HepG2 (cell line): Measurements from ENCODE around the gene SLC7A10. TPM values are rescaled to one million over a fixed set of nuclear protein-coding genes. Genes with fewer than 3 reads are reported as not detected.

Source experiments
- ATAC-seq: fragments of 200-7000 bp; cut with Tn5 transposase; 3 replicates; pipeline ENCODE4 v1.9.1; 2020; ENCODE audit warnings: mild to moderate bottlenecking, moderate library complexity
- BruUV-seq: library from RNA; stranded (reverse); fragments of 400-500 nt; replicated peaks from 2 replicates; lab custom pipeline; 2021; lab: Mats Ljungman, UMichigan
- CTCF ChIA-PET: fragments of 300-600 bp; formaldehyde crosslinking; extraction: SDS; loops from one replicate; lab custom pipeline; 2021; ENCODE audit warnings: low total read pairs, inconsistent platforms, low intra/inter-chr PET ratio; lab: Yijun Ruan, JAX
- POLR2A ChIA-PET: fragments of 350-600 bp; sonication (Branson Sonifier 250); formaldehyde crosslinking; loops from one replicate; lab custom pipeline; 2020; ENCODE audit warnings: antibody characterized with exemption, inconsistent platforms; lab: Yijun Ruan, JAX
- DNase-seq: peaks from one replicate; pipeline ENCODE4 v3.0.0-alpha.2; 2015; ENCODE audit warnings: low spot score
- FAIRE-seq: peaks from 3 replicates; lab custom pipeline; 2011; peaks lifted over from hg19 to GRCh38; lab: Jason Lieb, UNC
- H2AFZ ChIP-seq: one replicate; pipeline ENCODE4 v1.6.1; 2011; ENCODE audit warnings: low read length, inconsistent platforms
- H3K27ac ChIP-seq: fragments of 300-600 bp; 3 replicates; pipeline ENCODE4 v1.8.0; 2011; ENCODE audit warnings: mixed run types, mild to moderate bottlenecking, mixed read lengths, low read length, inconsistent platforms; ENCODE audit not compliant: insufficient read depth; ENCODE audit errors: extremely low read length
- H3K27me3 ChIP-seq, 2 experiments: fragments of 200-600 bp in 1 of 2; 2 replicates in 1 of 2; 3 replicates in 1 of 2; pipeline versions ENCODE4 v1.6.0 to v1.8.0; 2011; ENCODE audit warnings: low read length in 2 of 2, mild to moderate bottlenecking in 2 of 2, moderate library complexity in 2 of 2, inconsistent platforms in 1 of 2; ENCODE audit not compliant: insufficient read depth in 2 of 2, control insufficient read depth in 1 of 2
- H3K36me3 ChIP-seq, 2 experiments: fragments of 200-600 bp in 1 of 2; replicated peaks in 1 of 2; 2 replicates in 1 of 2; 3 replicates in 1 of 2; pipeline versions ENCODE4 v1.5.1 to v1.8.0; 2011; ENCODE audit warnings: low read length in 2 of 2, inconsistent platforms in 1 of 2; ENCODE audit not compliant: insufficient read depth in 2 of 2, control insufficient read depth in 1 of 2
- H3K4me1 ChIP-seq: 2 replicates; pipeline ENCODE4 v1.5.1; 2012; ENCODE audit warnings: low read length, inconsistent platforms; ENCODE audit not compliant: insufficient read depth
- H3K4me2 ChIP-seq: 2 replicates; pipeline ENCODE4 v1.6.0; 2011; ENCODE audit warnings: low read depth, low read length, inconsistent platforms
- H3K4me3 ChIP-seq, 3 experiments: fragments of 200-600 bp in 1 of 3; sonication (generic), shearing (Covaris generic) in 1 of 3; replicated peaks in 1 of 3; 2 replicates each; pipeline ENCODE4 v1.5.1; 2011 to 2016; ENCODE audit warnings: low read length in 3 of 3, inconsistent platforms in 2 of 3, low read depth in 2 of 3, mild to moderate bottlenecking in 2 of 3, control low read depth in 1 of 3, mixed read lengths in 1 of 3; ENCODE audit not compliant: insufficient read depth in 1 of 3
- H3K79me2 ChIP-seq: one replicate; pipeline ENCODE4 v1.6.1; 2011; ENCODE audit warnings: low read length, inconsistent platforms; ENCODE audit not compliant: insufficient read depth
- H3K9ac ChIP-seq: 2 replicates; pipeline ENCODE4 v1.6.0; 2011; ENCODE audit warnings: mild to moderate bottlenecking, low read depth, low read length, inconsistent platforms; ENCODE audit not compliant: insufficient read depth
- H3K9me3 ChIP-seq: 2 replicates; pipeline ENCODE4 v1.5.1; 2012; ENCODE audit warnings: mild to moderate bottlenecking, low read length
- H4K20me1 ChIP-seq: 2 replicates; pipeline ENCODE4 v1.6.0; 2011; ENCODE audit warnings: inconsistent platforms, mild to moderate bottlenecking, low read length, moderate library complexity; ENCODE audit not compliant: insufficient read depth
- IRF2 ChIP-seq: IDR thresholded peaks from 2 replicates; pipeline ENCODE4 v1.6.1; 2018; ENCODE audit warnings: missing genetic modification reagents, missing compliant biosample characterization
- RAD21 ChIP-seq: fragments of 450-650 bp; formaldehyde crosslinking; IDR thresholded peaks from 2 replicates; pipeline ENCODE4 v1.5.0; 2020; ENCODE audit warnings: mild to moderate bottlenecking
- SAP130 ChIP-seq: IDR thresholded peaks from 2 replicates; pipeline ENCODE4 v1.6.1; 2016; ENCODE audit warnings: low read depth
- SMC3 ChIP-seq: IDR thresholded peaks from 2 replicates; pipeline ENCODE4 v1.6.1; 2011; ENCODE audit warnings: low read length, improper control_type of control experiment
- SP1 ChIP-seq, 2 experiments: fragments of 450-650 bp in 1 of 2; sonication (generic) in 1 of 2; formaldehyde crosslinking in 1 of 2; IDR thresholded peaks; 2 replicates each; pipeline versions ENCODE4 v1.4.0 to v1.6.1; 2016 to 2020; ENCODE audit warnings: missing genetic modification reagents in 1 of 2
- ZBTB7B ChIP-seq: sonication (generic); formaldehyde crosslinking; IDR thresholded peaks from 2 replicates; pipeline ENCODE4 v1.4.0; 2020; ENCODE audit warnings: missing genetic modification reagents
- ZMYM3 ChIP-seq: sonication (generic); formaldehyde crosslinking; IDR thresholded peaks from 2 replicates; pipeline ENCODE4 v1.5.1; 2020; ENCODE audit warnings: mild to moderate bottlenecking, missing genetic modification reagents
- ZNF484 ChIP-seq: sonication (generic); formaldehyde crosslinking; IDR thresholded peaks from 2 replicates; pipeline ENCODE4 v1.5.1; 2020; ENCODE audit warnings: mild to moderate bottlenecking, low read depth, missing genetic modification reagents, borderline replicate concordance
- ZNF563 ChIP-seq: sonication (generic); formaldehyde crosslinking; IDR thresholded peaks from 2 replicates; pipeline ENCODE4 v1.8.0; 2022; ENCODE audit warnings: mild to moderate bottlenecking, moderate library complexity, missing genetic modification reagents
- ZNF788 ChIP-seq: sonication (generic); formaldehyde crosslinking; IDR thresholded peaks from 2 replicates; pipeline ENCODE4 v1.5.0; 2020; ENCODE audit warnings: mild to moderate bottlenecking, missing genetic modification reagents, borderline replicate concordance
- ZSCAN12 ChIP-seq: sonication (generic); formaldehyde crosslinking; IDR thresholded peaks from 2 replicates; pipeline ENCODE4 v1.9.0; 2021; ENCODE audit warnings: mild to moderate bottlenecking, missing genetic modification reagents
- ZSCAN25 ChIP-seq: sonication (generic); formaldehyde crosslinking; IDR thresholded peaks from 2 replicates; pipeline ENCODE4 v1.8.0; 2022; ENCODE audit warnings: mild to moderate bottlenecking, missing genetic modification reagents
- WGBS: methylation state at CpG from one replicate; pipeline ENCODE4 v1.1.6; 2017; ENCODE audit warnings: low lambda C conversion rate; 5-methylcytosine and 5-hydroxymethylcytosine counted together
- in situ Hi-C: cut with HindIII; loops from 2 replicates; pipeline ENCODE4 v1.10.0; 2017; ENCODE audit warnings: low pct_unique_long_range_greater_than_20kb; ENCODE audit not compliant: extremely low pct_ligation_motif_present
- intact Hi-C: fragments of 100-400 bp; cut with micrococcal nuclease; formaldehyde crosslinking; loops from one replicate; pipeline ENCODE4 v1.10.0; 2022; ENCODE audit not compliant: unreplicated experiment
- polyA plus RNA-seq, 8 experiments: library from polyadenylated mRNA; depleted of rRNA in 3 of 8; stranded (reverse) in 7 of 8; unstranded in 1 of 8; fragments of >200 nt; fragmentation: Illumina TruSeq in 4 of 8; extraction: Trizol in 4 of 8; gene quantifications; 2 replicates each; pipeline versions ENCODE4 v1.2.1 to v1.2.3, GENCODE V29; 2011 to 2016; ENCODE audit warnings: low read depth in 4 of 8, missing spikeins in 1 of 8, mixed read lengths in 1 of 8; ENCODE audit not compliant: insufficient read depth in 1 of 8
- total RNA-seq, 5 experiments: library from RNA; depleted of rRNA; stranded (reverse); fragments of >200 nt; fragmentation: Illumina TruSeq; extraction: Trizol; gene quantifications; 2 replicates each; pipeline ENCODE4 v1.2.3, GENCODE V29; 2016; ENCODE audit warnings: low read depth in 1 of 5
- TF ChIP-seq, protein P1 (sequence below): sonication (generic); formaldehyde crosslinking; IDR thresholded peaks from 2 replicates; pipeline ENCODE4 v1.5.1; 2020; ENCODE audit warnings: missing genetic modification reagents, mild to moderate bottlenecking, borderline replicate concordance

SLC7A10 gene
- total and polyA plus RNA-seq, 2 of the 13 experiments (the other 11 are each of a cell fraction or from before 2014, with no cell fraction given): 1.1 to 2.2 TPM

DNA sequence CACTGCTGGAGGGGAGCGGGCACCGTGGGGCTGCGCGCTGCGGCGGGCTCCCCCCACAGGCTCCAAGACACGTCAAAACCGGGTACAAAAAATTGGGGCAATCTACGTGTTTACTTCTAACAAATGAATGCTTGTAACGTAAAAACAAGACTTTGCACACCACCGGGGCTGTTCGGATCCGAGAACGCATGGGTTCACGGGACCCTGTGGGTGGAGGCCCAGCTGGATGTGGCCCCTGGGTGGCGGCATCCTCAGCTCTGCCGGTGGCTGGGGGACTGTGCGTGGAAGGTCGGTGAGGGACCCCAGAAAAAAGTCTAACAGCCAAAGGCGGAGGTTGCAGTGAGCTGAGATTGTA, 10.3 kb upstream of the SLC7A10 start:
- Histone ChIP-seq H3K9ac (no peak overlapping the region), H3K79me2 (no peaks in the 10 kb centered on the region), H3K4me3 (peak overlapping the region in 1 of 3 experiments; percentile 53; a peak in 1 of 6 replicates), H3K4me2 (no peak overlapping the region), H3K9me3 (no peaks in the 10 kb centered on the region), H4K20me1 (no peaks in the 10 kb centered on the region), H3K4me1 (peaks cover 50% of the 10 kb centered on the region), H3K36me3 (no peaks in the 10 kb centered on the region), H2AFZ (no peak overlapping the region), H3K27ac (no peak overlapping the region), H3K27me3 (peaks cover 0 to 6% of the 10 kb centered on the region in 2 experiments; a peak in 1 of 5 replicates)
- FAIRE-seq (no peak), ATAC-seq (no peak), DNase-seq (no peak)
- ChIA-PET CTCF (interaction anchor here (0.9 to 2.8 kb wide), 6 partner anchors 75 to 180 kb away, joined by 3 to 20 read pairs (median 7); no protein-coding TSS in a partner anchor), POLR2A (interaction anchor here (1.3 kb wide), 2 partner anchors 13 to 67 kb away, joined by 4 to 6 read pairs; partner anchors contain the start of gene CEBPA)
- 91% methylated on average over 20 of the region's 20 CpGs for WGBS
- BruUV-seq: no TSS peak
- intact Hi-C loops (loop anchor here (1.0 kb wide), 1 partner anchor 167 kb away; no protein-coding TSS in a partner anchor), in situ Hi-C loops (loop anchor here (5.0 kb wide), 3 partner anchors 66 to 536 kb away; partner anchors contain the start of gene CEBPA)
- 0 out of 2 replicates have a peak, but pooled peaks have one; percentile 2 for TF ChIP-seq ZNF563 (CRISPR knock-in tag)
- TF ChIP-seq, protein P1, sequence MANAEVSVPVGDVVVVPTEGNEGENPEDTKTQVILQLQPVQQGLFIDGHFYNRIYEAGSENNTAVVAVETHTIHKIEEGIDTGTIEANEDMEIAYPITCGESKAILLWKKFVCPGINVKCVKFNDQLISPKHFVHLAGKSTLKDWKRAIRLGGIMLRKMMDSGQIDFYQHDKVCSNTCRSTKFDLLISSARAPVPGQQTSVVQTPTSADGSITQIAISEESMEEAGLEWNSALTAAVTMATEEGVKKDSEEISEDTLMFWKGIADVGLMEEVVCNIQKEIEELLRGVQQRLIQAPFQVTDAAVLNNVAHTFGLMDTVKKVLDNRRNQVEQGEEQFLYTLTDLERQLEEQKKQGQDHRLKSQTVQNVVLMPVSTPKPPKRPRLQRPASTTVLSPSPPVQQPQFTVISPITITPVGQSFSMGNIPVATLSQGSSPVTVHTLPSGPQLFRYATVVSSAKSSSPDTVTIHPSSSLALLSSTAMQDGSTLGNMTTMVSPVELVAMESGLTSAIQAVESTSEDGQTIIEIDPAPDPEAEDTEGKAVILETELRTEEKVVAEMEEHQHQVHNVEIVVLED (CRISPR knock-in tag): no peak

DNA sequence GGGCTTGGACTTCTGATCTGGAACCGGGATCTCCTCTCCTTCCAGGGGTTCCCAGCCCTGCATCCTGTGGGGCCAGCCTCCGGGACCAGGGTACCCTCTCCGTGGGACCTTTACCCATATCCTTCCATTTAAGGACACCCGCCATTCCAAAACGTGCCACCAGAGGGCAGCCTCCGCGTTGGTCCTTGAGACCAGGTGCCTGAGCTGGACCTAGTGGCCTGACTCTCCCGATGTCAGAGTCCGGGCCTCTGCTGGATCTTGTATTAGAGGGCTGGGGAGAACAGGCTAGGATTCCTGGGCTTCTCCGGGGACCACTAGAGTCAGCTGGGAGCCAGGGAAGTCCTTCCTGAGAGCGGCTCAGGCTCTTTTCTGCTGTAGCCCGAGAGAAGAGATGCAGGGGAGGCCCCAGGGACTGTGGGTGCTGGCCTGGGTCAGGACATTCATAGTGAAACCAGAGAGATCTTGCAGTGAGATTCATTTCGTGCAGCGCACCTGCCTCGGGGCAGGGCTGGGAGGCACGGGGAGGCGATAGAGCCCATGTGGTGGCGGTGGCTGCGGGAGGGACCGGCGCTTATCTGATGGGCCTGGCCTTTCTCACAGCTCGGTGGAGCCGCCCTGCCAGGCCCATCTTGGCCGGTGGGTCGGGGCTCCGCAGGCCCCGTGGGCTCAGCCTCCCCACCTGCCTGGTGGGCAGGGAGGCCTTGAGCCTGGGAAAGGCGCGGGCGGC, 9.8 kb upstream of the SLC7A10 start:
- Histone ChIP-seq H3K9ac (no peak overlapping the region), H3K79me2 (no peaks in the 10 kb centered on the region), H3K9me3 (no peaks in the 10 kb centered on the region), H4K20me1 (no peaks in the 10 kb centered on the region), H3K36me3 (no peaks in the 10 kb centered on the region), H3K4me2 (peak overlapping the region; percentile 77), H3K27ac (no peak overlapping the region), H3K4me3 (peak overlapping the region in 2 of 3 experiments; percentile 37 to 53; a peak in 3 of 6 replicates), H2AFZ (no peak overlapping the region), H3K27me3 (peaks cover 0 to 6% of the 10 kb centered on the region in 2 experiments; a peak in 1 of 5 replicates), H3K4me1 (peaks cover 44% of the 10 kb centered on the region)
- ChIA-PET POLR2A (interaction anchor here (0.9 to 1.3 kb wide), 5 partner anchors 14 to 171 kb away, joined by 4 to 6 read pairs (median 5); partner anchors contain the start of gene CEBPA), CTCF (interaction anchor here (0.8 to 2.8 kb wide), 8 partner anchors 76 to 536 kb away, joined by 3 to 20 read pairs (median 4); no protein-coding TSS in a partner anchor)
- in situ Hi-C loops (loop anchor here (5.0 kb wide), 3 partner anchors 67 to 537 kb away; partner anchors contain the start of gene CEBPA), intact Hi-C loops (loop anchor here (1.0 kb wide), 1 partner anchor 168 kb away; no protein-coding TSS in a partner anchor)
- ATAC-seq: peak; percentile 86
- 25% methylated on average over 18 of the region's 30 CpGs for WGBS
- DNase-seq: peak; percentile 78
- FAIRE-seq: peak; percentile 93
- no TSS peak for BruUV-seq
- TF ChIP-seq ZNF788: peak; percentile 40; the same call in 1 of the 2 replicates
- no peak for TF ChIP-seq ZSCAN12 (CRISPR knock-in tag)
- TF ChIP-seq ZMYM3: peak; percentile 82
- peak; percentile 89 for TF ChIP-seq RAD21
- no peak for TF ChIP-seq SP1 (IDR thresholded peaks at IDR 0.05)
- TF ChIP-seq SP1 (CRISPR knock-in tag; IDR thresholded peaks at IDR 0.05): no peak
- peak; percentile 57; the same call in 1 of the 2 replicates for TF ChIP-seq ZBTB7B (CRISPR knock-in tag)
- TF ChIP-seq SAP130: peak; percentile 32; the same call in 1 of the 2 replicates
- peak; percentile 59; the same call in 1 of the 2 replicates for TF ChIP-seq ZSCAN25 (CRISPR knock-in tag)
- TF ChIP-seq SMC3: peak; percentile 90
- TF ChIP-seq IRF2 (CRISPR knock-in tag): 0 out of 2 replicates have a peak, but pooled peaks have one; percentile 43
- no peak for TF ChIP-seq ZNF484
